ENCODE measurements around the gene C6orf118.

Gene C6orf118

DNA sequence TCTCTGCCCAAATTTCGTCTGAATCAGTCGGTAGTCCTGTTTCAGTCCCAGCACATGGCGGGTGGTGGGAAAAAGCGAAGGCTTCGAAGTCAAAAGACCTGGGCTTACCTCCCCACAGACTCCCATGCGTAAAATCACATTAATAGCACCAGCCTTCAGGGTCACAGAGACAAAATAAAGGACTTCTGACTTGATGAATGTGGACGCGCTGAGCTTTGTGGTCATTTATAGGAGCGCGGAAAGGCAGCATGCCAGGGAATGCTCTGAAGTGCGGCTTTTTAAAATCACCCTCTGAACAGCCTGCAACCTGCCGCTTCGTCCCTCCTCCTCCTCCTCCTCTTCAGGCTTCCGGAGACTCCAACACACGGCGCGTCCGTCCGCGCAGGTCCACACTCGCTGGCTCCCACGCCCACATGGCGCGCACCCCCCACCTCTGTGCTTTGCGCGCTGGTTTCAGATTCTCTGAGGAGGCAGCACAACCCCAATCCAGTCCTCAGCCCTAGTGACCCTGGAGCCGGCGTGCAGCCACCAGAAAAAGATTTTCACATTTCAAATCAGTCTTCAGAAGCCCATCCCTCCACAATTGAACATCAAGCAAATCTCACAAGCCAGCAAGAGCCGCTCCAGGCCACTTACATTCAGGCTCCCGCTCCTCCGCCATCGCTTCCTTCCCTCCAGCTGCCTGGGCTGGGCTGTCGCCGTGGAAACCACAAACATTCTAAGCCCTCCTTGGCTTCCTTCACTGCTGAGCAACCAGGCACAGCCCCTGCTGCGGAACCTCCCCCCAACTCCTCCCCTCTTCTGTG, at the start of gene C6orf118:
C6orf118 (minus strand) TSS at position 680 of the 806 bp plus-strand sequence; CDS start at position 661, 19 bp downstream.
- peak; percentile 33 for DNase-seq

DNA sequence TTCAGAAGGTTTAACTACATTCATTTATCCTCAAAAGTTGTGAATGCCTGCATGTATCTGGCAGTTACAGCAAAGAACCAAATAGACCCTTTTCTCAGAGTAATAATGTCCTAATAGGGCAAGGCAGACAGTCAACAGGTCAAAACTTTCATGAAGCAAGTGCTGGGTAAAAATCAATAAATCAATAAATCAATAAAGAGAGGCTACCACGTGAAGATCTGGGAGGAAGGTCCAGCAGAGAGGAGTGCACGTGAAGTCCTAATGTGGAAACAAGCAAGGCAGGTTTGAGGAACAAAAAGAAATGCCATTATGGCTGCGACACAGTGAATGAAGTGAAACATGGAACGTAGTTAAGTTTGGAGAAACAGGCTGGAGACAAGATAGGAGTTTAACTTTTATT, 36.3 kb upstream of the C6orf118 start:
- no peak for DNase-seq

DNA sequence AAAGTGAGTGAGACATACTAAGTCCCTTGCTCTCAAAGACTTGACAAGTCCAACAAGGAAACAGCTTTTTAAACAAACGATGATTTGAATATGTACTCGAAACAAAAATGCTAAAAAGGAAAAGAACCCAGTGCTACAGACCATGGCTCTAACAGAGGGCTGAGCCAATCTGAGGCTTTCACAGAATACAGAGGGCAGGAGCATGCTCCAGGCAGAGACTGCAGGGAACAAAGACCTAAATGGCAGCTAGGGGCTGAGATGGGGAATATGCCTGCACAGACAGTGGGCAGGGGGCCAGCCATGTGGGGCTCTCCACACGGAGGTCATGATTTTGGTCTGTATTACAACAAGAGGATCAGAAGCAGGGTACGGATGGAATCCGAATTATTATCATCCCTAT, 31.1 kb upstream of the C6orf118 start:
- DNase-seq: no peak

DNA sequence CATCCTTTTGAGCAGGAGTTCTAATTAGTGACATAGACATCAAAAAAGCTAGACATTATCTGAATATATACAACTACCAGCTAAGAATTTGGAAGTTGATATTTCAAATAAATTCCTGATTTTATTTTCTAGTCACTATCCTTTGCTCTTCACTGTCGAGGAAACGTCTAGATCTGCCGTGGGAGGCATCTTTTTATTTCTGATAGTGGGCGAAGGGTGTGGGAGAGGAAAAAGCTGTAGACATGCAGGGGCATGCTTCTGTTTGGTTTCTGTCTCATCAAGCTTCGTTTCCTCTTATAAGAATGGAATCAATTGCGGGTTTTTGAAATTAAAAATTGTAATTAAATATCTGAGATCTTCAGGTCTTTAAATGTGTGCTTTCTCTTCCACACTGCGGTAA, 16.2 kb upstream of the C6orf118 start:
- no peak for DNase-seq

DNA sequence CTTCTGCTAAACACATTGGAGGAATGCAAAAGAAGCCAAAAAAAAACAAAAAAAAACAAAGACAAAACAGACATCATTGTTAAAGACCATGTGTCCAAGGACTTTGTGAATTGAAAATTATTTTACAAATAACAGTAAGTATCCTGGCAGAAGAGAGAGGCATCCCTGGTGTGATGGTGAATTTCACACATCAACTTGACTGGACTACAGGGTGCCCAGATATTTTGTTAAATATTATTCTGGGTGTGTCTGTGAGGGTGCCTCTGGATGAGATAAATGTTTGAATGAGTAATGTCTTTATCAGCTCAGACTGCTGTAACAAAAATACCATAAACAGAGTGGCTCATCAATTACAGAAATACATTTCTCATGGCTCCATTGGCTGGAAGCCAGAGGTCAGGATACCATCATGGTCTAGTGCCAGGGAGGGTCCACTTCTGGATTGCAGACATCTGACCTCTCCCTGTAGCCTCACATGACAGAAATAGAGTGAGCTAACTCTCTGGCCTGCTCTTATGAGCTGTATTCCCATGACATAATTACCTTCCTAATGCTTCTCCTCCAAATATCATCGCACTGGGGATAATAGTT, 12.2 kb upstream of the C6orf118 start:
- no peak for DNase-seq

DNA sequence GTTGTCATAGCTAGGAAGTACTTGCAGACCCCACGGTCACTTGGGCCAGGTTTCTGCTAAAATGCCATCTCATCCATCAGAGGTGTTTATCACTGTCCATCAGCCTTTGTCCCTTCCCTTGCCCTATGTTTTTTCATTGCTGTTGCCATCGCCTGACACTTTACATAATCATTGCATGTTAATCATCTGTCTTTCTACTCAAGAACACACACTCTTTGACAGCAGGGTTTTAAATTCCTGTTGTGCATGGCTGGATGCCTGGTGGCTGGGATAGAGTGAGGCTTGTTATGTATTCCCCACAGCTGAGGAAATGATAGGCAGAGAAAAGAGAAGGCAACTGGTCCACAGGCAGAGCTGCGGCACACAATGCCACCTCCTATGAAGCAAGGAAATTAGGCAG, 11.7 kb upstream of the C6orf118 start:
- no peak for DNase-seq

DNA sequence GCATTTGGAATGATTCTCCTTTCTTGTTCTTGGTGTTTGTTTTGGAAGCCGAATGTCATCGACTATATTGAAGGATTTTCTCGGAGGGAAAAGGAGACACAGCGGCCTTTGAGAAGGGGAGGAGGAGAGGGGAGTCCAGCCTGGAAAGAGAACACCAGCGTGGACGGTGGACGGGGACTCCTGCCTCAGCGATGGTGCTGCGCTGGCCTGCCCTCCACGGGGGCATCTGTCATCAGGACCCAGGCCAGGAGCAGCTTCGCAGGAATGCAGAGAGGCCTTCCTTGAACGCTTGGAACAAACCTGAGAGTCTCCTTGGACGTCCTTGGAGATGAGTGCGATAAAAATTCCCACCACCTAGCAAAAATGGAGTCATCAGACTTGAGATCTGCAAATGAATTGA, 8.3 kb upstream of the C6orf118 start:
- no peak for DNase-seq

DNA sequence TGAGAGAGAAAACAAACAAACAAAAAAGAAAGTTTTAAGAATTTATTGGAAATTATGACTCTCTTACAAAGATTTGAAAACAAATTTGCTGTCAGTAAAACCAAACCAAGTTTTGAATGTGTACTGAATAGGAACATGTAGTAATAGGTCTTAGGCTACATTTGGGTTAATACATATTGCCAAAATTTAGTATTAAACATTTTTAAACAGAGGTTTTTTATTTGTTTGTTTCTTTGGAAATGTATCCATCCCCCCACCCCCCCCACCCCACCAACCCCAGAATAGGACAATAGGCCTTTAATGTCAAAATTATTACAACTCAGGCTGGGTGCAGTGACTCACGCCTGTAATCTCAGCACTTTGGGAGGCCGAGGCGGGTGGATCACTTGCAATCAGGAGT, 2.5 kb downstream of the C6orf118 start:
- no peak for DNase-seq

DNA sequence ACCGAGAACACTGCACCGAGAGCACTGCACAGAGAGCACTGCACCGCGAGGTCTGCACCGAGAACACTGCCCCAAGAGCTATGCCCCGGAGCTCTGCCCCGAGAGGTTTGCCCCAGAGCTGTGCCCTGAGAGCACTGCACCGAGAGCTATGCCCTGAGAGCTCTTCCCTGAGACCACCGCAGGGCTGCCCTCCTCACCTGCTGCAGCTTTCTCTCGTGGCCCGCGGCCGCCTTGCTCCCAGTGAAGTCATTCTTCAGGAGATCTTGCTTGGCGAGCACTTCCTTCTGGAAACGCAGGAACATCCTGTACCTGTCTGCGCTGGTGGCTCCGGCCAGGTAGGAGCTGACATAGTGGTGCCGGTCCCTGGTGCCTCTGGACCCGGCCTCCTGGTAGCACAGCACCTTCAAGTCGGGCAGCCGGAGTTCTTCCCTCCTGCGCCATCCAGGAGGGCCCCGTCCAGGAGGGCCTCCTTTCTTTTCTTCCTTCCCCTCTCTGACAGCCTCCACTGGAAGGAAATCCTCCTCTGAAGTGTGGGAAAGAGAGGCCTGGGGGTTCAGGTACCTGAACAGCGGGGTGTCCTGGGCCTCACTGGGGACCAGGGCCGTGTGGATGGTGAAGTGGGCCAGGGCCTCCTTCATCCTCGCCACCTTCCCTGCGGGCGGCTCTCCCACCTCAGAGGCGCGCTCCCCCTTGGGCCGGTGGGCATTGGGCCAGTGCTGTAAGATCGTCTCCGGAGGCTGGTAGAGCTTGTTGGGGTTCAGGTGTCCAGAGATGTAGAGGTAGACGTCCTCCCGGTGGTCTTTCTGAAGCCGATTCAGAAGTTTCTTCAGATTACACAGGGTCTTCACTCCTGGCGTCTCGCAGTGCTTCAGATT, 7.8 kb downstream of the C6orf118 start:
- no peak for DNase-seq

DNA sequence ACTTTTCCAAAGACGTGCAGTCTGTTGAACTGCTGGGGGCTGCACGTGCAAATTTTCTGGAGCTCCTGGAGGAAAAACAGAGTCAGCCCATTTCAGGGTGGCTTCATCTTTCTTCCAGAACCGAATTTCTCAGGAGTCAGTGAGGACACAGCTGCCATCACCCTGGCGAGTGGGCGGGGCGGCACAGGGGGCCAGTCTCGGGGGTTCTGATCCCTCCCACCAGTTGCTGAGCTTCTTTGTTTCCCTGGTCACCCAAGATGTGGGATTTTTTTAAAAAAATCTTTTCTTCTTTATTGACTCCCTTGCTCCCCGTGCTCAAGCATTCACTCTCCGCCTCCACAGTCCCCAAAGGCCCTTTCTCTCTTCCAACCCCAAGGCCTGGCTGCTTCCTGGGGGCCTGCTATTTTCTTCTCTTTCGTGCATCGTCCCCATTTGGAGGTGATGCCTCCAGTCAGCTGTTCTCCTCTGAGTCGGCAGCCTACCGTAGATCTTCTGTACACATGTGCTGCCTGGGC, 8.9 kb downstream of the C6orf118 start:
- no peak for DNase-seq

DNA sequence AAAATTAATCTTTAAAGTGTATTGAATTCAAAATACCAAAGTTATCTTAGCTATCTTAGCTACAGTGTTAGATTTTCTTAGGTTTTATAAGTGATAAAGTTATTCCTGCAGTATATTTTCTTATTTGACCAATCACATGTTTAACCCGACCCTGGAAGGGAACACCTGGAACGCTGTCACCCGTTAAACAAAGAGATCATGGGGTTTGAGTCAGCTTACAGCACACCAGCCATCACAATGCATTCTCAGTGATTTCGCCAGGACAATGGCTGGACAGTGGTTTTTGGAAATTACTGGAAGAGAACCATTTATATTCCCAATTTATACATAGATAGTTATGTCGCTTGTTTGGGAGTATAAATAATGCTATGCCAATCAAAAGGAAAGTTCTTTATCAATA, 10.5 kb downstream of the C6orf118 start:
- DNase-seq: no peak

DNA sequence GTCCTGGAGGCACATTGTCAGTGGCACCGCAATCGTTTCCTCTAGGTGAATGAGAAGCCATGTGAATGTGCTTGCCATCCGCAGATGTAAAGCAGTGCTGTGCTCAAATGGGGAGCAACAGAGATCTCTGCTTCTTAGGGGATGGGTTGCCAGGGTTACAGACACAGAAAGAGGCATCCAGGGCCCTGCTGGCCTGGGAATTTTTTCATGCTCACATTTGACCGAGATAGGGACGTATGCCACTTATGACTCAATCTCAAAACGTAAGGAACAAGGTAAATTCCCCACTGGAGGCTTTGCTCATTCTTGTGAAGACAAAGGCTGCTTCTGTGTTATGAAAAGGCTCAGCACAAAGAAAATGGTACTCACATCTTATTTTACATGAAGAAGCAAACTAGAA, 11.0 kb downstream of the C6orf118 start:
- no peak for DNase-seq

DNA sequence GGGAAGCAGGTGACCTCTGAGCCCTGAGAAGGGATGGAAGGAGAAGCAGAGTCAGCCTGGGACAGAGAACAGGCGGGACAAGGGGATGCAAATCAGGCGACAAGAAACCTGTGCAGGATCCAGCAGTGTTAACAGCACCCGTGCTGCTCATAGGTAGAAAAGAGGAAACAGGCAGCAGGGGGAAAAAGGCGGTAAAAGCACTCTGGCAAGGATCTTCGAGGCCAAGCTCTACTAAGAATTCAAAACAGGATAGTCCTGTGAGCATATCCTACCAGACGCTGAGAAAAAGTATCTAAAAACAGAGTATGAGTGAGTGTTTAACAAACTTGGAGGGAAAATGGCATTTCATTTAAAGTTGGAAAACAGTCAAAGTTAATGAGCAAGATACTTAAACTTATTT, 16.7 kb downstream of the C6orf118 start:
- DNase-seq: no peak

DNA sequence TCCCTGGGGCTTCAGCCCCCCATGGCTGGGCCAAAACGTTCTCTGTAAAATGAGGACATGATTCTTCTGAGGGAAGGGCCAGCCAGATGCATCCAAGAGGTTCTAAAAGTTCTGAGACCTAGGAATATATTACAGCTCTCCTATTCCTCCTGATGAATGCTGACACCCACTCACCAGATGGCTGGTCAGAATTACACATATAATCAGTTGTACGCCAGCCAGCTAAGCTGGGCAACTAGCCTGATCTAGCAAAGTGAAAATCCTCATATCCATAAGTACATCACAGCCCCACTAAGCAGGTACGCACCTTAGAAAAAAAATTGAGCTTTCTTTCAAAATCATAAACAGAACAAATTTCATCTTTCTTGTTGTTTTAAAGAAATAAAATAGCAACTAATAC, 34.8 kb downstream of the C6orf118 start:
- DNase-seq: no peak

DNA sequence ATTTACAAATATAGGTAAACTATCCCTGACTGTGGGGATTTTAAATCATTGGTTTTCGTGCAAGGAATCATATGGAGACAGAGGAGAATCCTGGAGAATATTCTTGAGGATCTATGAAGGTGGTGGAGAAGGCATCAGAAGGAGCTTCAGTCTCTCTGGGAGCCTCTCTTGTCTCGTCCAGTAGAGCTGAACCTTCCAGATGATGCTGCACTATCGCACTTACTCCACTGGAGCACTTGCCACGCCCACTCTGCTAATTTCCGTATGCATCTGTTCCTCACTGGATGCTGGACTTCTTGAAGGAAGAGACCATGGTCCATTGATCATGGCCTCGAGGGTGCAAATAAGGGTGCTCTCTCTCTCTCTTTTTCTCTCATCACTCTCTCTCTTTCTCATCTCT, 36.8 kb downstream of the C6orf118 start:
- DNase-seq: no peak

DNA sequence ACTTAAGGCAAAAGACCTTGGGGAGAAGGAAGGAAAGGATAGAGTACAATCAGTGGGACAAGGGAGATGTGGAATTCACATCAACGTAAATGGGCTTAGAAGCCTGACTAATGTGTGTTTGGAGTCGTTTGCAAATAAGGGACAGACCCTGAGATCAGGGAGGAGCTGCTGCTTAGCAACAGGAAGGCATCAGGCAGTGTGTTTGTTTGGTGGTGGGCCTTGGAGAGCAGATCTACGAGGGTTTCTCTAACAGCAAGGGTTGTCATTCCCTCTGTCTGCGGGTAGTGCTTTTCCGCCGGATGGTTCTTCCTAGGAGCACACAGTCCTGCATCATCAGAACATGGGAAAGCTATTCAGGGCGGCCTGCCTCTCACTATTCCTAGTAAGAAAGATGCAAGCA, 40.4 kb downstream of the C6orf118 start:
- DNase-seq: no peak

DNA sequence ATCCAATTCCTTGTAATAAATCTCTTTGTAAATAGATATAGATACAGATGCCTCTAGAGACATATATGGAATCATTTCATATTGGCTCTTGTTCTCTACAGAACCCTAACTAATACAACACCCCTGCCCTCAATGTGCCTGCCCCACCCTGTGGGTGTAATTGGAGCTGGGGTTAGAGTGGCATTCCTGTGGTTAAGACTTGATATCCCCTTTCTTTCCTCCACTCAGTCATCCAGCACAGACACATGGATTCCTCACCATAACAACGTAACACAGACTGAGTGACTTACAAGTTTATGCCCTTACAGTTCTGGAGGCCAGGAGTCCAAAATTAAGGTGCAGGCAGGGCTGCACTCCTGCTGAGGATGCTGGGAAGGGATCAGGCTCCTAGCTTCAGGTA, 42.8 kb downstream of the C6orf118 start:
- no peak for DNase-seq

DNA sequence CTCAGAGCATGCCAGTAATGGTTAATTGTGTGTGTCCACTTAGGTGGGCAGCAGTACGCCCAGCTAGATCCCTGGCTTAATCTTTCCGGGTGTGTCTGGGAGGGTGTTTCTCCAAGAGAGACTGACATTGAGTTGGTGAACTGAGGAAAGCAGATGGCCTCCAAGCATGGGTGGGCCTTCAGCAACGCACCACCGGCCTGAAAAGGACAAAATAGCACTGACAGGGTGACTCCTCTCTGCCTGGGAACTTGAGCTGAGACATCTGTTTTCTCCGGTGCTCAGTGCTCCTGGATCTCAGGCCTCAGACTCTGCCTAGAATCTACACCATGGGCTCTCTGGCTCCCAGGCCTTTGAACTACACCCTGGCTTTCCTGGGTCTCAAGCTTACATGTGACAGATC, 43.2 kb downstream of the C6orf118 start:
- no peak for DNase-seq

DNA sequence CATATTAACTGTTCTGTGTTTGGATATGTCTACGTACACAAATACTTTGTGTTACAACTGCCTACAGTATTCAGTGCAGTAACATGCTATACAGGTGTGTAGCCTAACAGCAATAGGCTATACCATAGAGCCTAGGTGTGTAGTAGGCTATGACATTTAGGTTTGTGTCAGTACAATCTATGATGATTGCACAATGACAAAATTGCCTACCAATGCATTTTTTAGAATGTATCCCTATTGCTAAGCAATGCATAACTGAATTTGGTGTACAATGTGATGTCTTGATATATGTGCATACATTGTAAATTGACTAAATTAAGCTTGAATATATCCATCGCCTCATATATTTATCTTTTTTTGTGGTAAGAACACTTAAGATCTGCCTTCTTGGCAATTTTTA, 48.9 kb downstream of the C6orf118 start:
- DNase-seq: no peak

DNA sequence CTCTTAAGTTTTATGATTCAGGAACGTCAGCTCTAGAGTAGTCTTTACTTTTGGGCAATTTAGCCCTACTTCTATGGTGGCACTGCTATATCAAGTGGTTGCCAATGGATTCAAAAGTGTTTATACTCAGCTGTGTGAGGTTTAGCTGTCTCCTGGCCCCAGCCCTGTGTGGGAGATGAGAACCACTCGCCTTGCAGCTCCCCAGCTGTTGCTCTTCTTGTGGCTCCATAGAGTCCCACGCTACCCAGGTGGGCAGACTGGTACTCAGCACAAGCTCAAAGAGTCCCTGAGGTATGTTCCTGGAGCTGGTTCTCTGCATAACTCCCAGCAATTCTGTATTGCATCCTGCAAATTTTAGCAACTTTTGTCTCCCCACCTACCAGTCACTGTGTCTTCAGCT, 59.6 kb downstream of the C6orf118 start:
- DNase-seq: no peak

DNA sequence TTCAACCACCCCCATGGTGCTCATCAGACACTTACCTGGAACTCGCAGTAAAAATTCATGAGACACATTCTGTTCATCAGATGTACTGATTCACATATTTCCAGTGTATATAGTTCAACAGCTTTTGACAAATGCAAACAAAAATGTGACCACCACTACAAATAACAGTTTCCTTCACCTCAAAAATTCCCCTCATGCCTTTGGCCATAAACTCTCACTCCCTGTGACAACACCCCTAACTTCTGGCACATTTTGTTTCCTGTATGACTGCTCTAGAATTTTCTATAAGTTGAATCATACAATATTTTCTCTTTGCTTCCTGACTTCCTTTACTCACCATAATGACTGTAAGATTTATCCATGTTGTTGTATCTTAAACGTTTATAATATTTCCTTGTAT, 63.7 kb downstream of the C6orf118 start:
- DNase-seq: no peak

DNA sequence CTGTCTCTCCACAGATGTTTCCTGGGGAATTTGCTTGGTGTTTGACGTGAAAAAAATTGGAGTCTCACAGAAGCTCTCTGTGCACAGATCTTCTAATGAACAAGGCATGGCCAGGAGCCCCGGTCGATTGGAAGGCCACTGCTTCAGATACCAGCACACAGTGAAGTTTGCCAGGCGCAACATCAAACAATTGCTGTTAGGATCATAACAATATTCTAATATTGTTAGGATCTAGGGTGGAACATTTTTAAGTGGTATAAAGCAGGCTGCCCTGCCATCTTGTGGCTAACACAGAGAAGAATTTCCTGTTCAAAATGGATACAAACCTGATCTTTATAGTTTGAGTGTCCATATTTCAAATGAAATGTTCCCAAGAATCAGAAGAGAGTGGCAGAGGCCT, 64.1 kb downstream of the C6orf118 start:
- DNase-seq: peak; percentile 35

DNA sequence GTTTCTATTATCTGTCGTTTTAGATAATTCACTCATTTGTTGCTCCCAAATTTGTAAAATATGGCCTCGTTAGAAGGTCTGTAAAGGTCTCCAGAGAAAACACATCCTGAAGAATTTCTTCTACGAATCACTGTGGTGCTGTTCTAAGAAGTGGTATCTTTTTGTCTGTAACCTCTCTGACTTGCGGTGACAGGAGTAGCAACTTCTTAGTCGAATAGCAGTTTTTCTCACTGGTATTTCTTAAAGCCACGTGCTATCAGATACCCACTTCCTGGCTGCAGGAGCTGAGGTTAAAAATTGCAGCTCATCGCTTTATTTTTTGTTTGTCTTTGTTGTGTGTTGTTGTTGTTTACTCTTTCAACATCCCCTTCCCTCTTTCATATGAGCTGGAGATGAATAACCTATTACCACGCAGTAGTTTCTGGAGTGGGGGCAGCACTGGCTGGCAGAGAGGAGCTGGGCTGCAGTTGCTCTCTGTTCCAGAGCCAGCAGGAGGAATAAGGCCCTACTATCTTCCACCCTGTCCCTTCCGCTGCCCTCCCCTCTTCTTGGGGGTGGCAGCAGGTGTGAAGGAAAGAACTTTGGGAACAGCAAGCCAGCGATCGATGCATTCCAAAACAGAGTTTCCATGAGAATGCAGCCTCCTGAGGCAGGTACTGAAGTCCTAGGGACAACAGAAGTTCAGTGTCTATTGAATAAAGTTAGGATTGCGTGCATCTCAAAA, 64.7 kb downstream of the C6orf118 start:
- DNase-seq: no peak
